HL-60 (cell line): ENCODE data around the gene DLG1.
"Not testable (repeated sequence)": the region's sequence is repeated elsewhere in the genome, so short reads cannot be mapped to it uniquely, and the experiment has no call there.

Experiments used
- DNase-seq, 2 experiments: peaks; one replicate each; pipeline ENCODE4 v3.0.0-alpha.2; 2010 to 2020; ENCODE audit warnings: low read depth in 1 of 2, low spot score in 1 of 2
- H3K27ac ChIP-seq: fragments of 250-450 bp; sonication (Bioruptor Pico); replicated peaks from 2 replicates; pipeline ENCODE4 v1.5.1; 2020; ENCODE audit warnings: mild to moderate bottlenecking, moderate library complexity
- H3K27me3 ChIP-seq: fragments of 250-450 bp; sonication (Bioruptor Pico); 2 replicates; pipeline ENCODE4 v1.5.1; 2021; ENCODE audit warnings: mild to moderate bottlenecking, moderate library complexity; ENCODE audit not compliant: insufficient read depth, poor library complexity, severe bottlenecking
- H3K4me3 ChIP-seq: replicated peaks from 2 replicates; pipeline ENCODE4 v1.5.1; 2011; ENCODE audit warnings: mild to moderate bottlenecking, control low read depth, low read length; ENCODE audit not compliant: insufficient read depth
- GABPA ChIP-seq: IDR thresholded peaks from 2 replicates; pipeline ENCODE4 v1.6.1; 2012; ENCODE audit warnings: low read depth
- POLR2AphosphoS5 ChIP-seq: IDR thresholded peaks from 2 replicates; pipeline ENCODE4 v1.6.1; 2012; ENCODE audit warnings: low read depth
- SPI1 ChIP-seq: IDR thresholded peaks from 2 replicates; pipeline ENCODE4 v1.6.1; 2012; ENCODE audit warnings: low read depth, mild to moderate bottlenecking, borderline replicate concordance
- TF ChIP-seq, protein P1 (sequence below): IDR thresholded peaks from one replicate; pipeline ENCODE4 v1.5.1; 2011; ENCODE audit warnings: low read length, control low read depth, inconsistent platforms; ENCODE audit not compliant: insufficient read depth
- TF ChIP-seq, protein P2 (sequence below): IDR thresholded peaks from 2 replicates; pipeline ENCODE4 v1.6.1; 2012; ENCODE audit warnings: low read depth; ENCODE audit not compliant: insufficient replicate concordance

DLG1 gene

DNA sequence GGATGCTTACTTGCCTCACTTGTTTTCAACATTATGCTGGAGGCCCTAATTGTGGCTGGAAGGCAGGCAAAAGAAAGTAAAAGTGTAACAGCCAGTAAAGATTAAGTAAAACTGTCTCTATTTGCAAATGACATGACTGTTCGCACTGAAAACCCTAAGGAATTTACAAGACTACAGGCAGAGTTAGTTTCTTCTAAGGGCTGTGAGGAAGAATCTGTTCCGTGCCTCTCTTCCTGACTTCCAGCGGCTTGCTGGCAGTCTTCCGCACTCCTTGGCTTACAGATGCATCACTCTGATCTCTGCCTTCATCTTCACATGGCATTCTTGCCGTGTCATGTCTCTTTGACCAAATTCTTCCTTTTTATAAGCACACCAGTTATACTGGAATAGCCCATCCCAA, 86.1 kb downstream of the DLG1 start:
- Histone ChIP-seq H3K4me3 (no peak overlapping the region), H3K27ac (no peak overlapping the region), H3K27me3 (no peaks in the 10 kb centered on the region)
- TF ChIP-seq POLR2AphosphoS5: no peak
- TF ChIP-seq SPI1: no peak
- TF ChIP-seq GABPA: no peak
- TF ChIP-seq, protein P1, sequence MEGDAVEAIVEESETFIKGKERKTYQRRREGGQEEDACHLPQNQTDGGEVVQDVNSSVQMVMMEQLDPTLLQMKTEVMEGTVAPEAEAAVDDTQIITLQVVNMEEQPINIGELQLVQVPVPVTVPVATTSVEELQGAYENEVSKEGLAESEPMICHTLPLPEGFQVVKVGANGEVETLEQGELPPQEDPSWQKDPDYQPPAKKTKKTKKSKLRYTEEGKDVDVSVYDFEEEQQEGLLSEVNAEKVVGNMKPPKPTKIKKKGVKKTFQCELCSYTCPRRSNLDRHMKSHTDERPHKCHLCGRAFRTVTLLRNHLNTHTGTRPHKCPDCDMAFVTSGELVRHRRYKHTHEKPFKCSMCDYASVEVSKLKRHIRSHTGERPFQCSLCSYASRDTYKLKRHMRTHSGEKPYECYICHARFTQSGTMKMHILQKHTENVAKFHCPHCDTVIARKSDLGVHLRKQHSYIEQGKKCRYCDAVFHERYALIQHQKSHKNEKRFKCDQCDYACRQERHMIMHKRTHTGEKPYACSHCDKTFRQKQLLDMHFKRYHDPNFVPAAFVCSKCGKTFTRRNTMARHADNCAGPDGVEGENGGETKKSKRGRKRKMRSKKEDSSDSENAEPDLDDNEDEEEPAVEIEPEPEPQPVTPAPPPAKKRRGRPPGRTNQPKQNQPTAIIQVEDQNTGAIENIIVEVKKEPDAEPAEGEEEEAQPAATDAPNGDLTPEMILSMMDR: no peak
- TF ChIP-seq, protein P2, sequence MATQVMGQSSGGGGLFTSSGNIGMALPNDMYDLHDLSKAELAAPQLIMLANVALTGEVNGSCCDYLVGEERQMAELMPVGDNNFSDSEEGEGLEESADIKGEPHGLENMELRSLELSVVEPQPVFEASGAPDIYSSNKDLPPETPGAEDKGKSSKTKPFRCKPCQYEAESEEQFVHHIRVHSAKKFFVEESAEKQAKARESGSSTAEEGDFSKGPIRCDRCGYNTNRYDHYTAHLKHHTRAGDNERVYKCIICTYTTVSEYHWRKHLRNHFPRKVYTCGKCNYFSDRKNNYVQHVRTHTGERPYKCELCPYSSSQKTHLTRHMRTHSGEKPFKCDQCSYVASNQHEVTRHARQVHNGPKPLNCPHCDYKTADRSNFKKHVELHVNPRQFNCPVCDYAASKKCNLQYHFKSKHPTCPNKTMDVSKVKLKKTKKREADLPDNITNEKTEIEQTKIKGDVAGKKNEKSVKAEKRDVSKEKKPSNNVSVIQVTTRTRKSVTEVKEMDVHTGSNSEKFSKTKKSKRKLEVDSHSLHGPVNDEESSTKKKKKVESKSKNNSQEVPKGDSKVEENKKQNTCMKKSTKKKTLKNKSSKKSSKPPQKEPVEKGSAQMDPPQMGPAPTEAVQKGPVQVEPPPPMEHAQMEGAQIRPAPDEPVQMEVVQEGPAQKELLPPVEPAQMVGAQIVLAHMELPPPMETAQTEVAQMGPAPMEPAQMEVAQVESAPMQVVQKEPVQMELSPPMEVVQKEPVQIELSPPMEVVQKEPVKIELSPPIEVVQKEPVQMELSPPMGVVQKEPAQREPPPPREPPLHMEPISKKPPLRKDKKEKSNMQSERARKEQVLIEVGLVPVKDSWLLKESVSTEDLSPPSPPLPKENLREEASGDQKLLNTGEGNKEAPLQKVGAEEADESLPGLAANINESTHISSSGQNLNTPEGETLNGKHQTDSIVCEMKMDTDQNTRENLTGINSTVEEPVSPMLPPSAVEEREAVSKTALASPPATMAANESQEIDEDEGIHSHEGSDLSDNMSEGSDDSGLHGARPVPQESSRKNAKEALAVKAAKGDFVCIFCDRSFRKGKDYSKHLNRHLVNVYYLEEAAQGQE: no peak
- DNase-seq: no peak

DNA sequence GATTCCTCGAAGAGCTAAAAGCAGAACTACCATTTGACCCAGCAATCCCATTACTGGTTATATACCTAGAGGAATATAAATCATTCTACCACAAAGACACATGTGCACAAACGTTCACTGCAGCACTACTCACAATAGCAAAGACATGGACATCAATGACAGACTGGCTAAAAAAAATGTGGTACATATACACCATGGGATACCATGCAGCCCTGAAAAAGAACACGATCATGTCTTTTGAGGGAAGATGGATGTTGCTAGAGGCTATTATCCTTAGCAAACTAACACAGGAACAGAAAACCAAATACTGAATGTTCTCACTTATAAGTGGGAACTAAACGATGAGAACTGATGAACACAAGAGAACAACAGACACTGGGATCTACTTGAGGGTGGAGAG, 86.7 kb downstream of the DLG1 start:
- not testable (repeated sequence) for H3K4me3 ChIP-seq, H3K27me3 ChIP-seq, DNase-seq, H3K27ac ChIP-seq

DNA sequence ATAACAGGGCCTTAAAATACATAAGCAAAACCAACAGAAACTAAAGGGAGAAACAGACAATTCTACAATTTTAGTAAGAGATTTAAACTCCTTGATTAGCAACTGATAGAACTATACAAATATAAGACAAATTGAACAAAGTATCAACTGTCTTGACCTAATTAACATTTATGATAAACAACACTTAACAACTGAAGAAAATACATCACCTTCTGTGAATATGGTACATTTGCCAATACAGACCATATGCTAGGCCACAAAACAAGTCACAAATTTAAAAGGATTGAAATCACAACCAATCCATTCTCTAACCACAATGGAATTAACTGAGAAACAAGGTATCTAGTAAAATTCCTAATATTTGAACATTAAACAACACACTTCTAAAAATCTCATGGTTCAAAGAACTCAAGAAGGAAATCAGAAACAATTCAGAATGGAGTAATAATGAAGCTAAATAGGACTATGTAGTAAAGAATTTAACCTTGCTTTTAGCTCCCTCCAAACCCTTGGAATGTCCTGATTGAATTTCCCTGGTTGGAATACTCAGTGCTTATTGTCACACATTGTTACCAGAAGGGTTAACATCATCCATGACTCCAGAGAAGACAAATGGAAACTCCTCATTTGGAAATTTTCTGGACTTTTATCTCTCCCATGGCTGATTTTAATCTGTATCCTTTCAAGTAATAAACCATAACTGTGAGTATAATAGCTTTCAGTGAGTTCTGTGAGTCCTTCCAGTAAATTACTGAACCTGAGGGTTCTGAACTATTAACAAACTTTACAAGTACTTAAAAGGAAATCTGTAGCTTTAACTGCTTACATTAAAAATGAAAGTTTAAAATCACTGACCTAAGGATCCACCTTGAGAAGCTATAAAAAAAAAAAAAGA, 88.8 kb downstream of the DLG1 start:
- DNase-seq: no peak
- H3K4me3 ChIP-seq: no peak overlapping the region
- no peak overlapping the region for H3K27ac ChIP-seq
- TF ChIP-seq, protein P2: no peak
- TF ChIP-seq POLR2AphosphoS5 (no peak), GABPA (no peak), SPI1 (no peak)
- TF ChIP-seq, protein P1: no peak
- no peaks in the 10 kb centered on the region for H3K27me3 ChIP-seq

DNA sequence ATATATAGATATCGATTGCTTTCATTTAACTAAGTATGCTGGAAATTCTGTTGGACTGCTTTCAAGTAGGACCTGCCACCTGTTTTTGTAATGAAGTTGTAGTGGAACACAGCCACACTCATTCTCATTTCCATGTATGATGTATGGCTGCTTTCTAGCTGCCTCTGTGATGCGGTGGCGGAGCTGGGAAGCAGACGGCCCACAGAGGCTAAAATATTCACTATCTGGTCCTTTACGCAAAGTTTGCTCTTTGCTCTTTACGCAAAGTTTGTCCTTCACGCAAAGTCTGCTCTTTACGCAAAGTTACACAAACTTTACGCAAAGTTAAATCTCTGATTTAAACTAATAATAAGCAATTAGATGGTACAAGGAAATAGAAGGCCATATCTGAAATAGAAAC, 91.5 kb downstream of the DLG1 start:
- TF ChIP-seq SPI1: no peak
- TF ChIP-seq, protein P1: no peak
- TF ChIP-seq GABPA: no peak
- no peak for TF ChIP-seq POLR2AphosphoS5
- H3K27me3 ChIP-seq: no peaks in the 10 kb centered on the region
- DNase-seq: no peak
- H3K4me3 ChIP-seq: no peak overlapping the region
- no peak overlapping the region for H3K27ac ChIP-seq
